Fibroblast of lung (primary cell): ENCODE measurements around the gene WDR7. TPM values are rescaled to one million over a fixed set of nuclear protein-coding genes. Genes with fewer than 3 reads are reported as not detected.

ENCODE experiments used
- DNase-seq, 2 donors: peaks; one replicate each; pipeline versions ENCODE4 v3.0.0 to v3.0.0-alpha.2; 2010; ENCODE audit warnings: low read depth in 2 of 2
- H2AFZ ChIP-seq: 2 replicates; pipeline ENCODE4 v1.5.1; 2012; ENCODE audit warnings: low read length, control low read depth, inconsistent platforms
- H3K27ac ChIP-seq: 2 replicates; pipeline ENCODE4 v1.5.1; 2011; ENCODE audit warnings: low read length, control low read depth; ENCODE audit not compliant: insufficient read depth
- H3K27me3 ChIP-seq: 2 replicates; pipeline ENCODE4 v1.5.1; 2011; ENCODE audit warnings: mild to moderate bottlenecking, low read length; ENCODE audit not compliant: control insufficient read depth, insufficient read depth
- H3K36me3 ChIP-seq: 2 replicates; pipeline ENCODE4 v1.5.1; 2011; ENCODE audit warnings: low read length; ENCODE audit not compliant: control insufficient read depth, insufficient read depth
- H3K4me1 ChIP-seq: 2 replicates; pipeline ENCODE4 v1.5.1; 2011; ENCODE audit warnings: low read length; ENCODE audit not compliant: control insufficient read depth, insufficient read depth; ENCODE audit errors: extremely low read depth
- H3K4me2 ChIP-seq: 2 replicates; pipeline ENCODE4 v1.5.1; 2011; ENCODE audit warnings: low read length, control low read depth; ENCODE audit not compliant: insufficient read depth; ENCODE audit errors: extremely low read depth
- H3K4me3 ChIP-seq, 4 experiments: fragments of 200-600 bp in 1 of 4; sonication (generic) in 1 of 4; replicated peaks in 1 of 4; 2 replicates each; pipeline ENCODE4 v1.5.1; 2011 to 2016; ENCODE audit warnings: low read length in 4 of 4, low read depth in 3 of 4, mild to moderate bottlenecking in 3 of 4, control low read depth in 2 of 4, inconsistent platforms in 1 of 4, mixed read lengths in 1 of 4; ENCODE audit not compliant: insufficient read depth in 1 of 4; ENCODE audit errors: control extremely low read depth in 1 of 4
- H3K79me2 ChIP-seq: 2 replicates; pipeline ENCODE4 v1.5.1; 2012; ENCODE audit warnings: mild to moderate bottlenecking, low read length, inconsistent platforms; ENCODE audit not compliant: control insufficient read depth, insufficient read depth
- H3K9ac ChIP-seq: 2 replicates; pipeline ENCODE4 v1.5.1; 2011; ENCODE audit warnings: mild to moderate bottlenecking, low read length, control low read depth; ENCODE audit not compliant: insufficient read depth
- H3K9me3 ChIP-seq: 2 replicates; pipeline ENCODE4 v1.5.1; 2012; ENCODE audit warnings: low read depth, low read length; ENCODE audit not compliant: control insufficient read depth, insufficient read depth
- H4K20me1 ChIP-seq: 2 replicates; pipeline ENCODE4 v1.5.1; 2011; ENCODE audit warnings: low read length; ENCODE audit not compliant: control insufficient read depth, insufficient read depth; ENCODE audit errors: extremely low read depth
- CTCF ChIP-seq, 2 donors: IDR thresholded peaks in 1 of 2; conservative IDR thresholded peaks in 1 of 2; 1 replicate in 1 of 2; 2 replicates in 1 of 2; pipeline ENCODE4 v1.5.1; 2011 to 2012; ENCODE audit warnings: low read length in 2 of 2, control low read depth in 1 of 2, inconsistent platforms in 1 of 2, low read depth in 1 of 2, mild to moderate bottlenecking in 1 of 2
- EZH2 ChIP-seq: IDR thresholded peaks from 2 replicates; pipeline ENCODE4 v1.5.1; 2012; ENCODE audit warnings: low read length, control low read depth, mild to moderate bottlenecking; ENCODE audit errors: missing control alignments
- polyA plus RNA-seq, 2 donors: library from polyadenylated mRNA; depleted of rRNA in 1 of 2; stranded (reverse) in 1 of 2; unstranded in 1 of 2; fragments of >200 nt; gene quantifications; 2 replicates each; pipeline ENCODE4 v1.2.1, GENCODE V29; 2011 to 2012; ENCODE audit warnings: missing spikeins in 1 of 2
- total RNA-seq: library from RNA; depleted of rRNA; stranded (reverse); fragments of >200 nt; gene quantifications from 2 replicates; pipeline ENCODE4 v1.2.1, GENCODE V29; 2014

The WDR7 gene
- total and polyA plus RNA-seq, 2 donors (not counting 1 experiment from before 2014, with no cell fraction given) = 7.2 to 27.2 TPM

DNA sequence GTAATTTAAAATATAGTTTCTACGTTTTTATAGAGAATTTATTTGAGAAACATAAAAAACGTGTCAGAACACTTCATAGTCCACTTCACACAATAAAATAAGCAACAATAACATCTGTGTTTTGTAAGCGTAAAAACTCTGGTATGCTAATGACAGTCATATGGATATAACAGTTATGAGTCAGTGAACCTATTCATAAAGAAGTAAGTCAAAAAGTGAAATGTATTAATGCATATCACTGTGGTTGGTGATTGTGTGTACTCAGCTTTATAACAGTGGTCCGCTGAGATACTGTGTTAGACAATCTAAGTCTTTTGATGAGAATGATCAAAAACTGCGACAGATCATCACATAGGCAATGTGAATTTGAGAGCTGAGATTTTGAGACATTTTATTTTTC is 153.2 kb downstream of the WDR7 start:
- H3K4me1 ChIP-seq = no peaks in the 10 kb centered on the region
- DNase-seq = no peak

GRCh38 chr18:56807901-56808300 is 156.7 kb downstream of the WDR7 start:
- no peak for TF ChIP-seq CTCF (conservative IDR thresholded peaks at IDR 0.05 in 1 of 2, IDR thresholded peaks at IDR 0.05 in 1 of 2; ENCODE audit: low read depth in 1 of 2, low read length in 2 of 2)
- no peak for TF ChIP-seq EZH2
- Histone ChIP-seq H3K36me3 (no peaks in the 10 kb centered on the region), H3K79me2 (no peaks in the 10 kb centered on the region), H3K27ac (no peak overlapping the region), H3K27me3 (no peaks in the 10 kb centered on the region), H3K4me1 (no peaks in the 10 kb centered on the region), H3K9me3 (no peaks in the 10 kb centered on the region), H3K9ac (no peak overlapping the region), H3K4me3 (no peak overlapping the region), H2AFZ (no peak overlapping the region), H3K4me2 (no peak overlapping the region), H4K20me1 (no peaks in the 10 kb centered on the region)
- no peak for DNase-seq

More for the DNA sequence above, 153.2 kb downstream of the WDR7 start:
- H3K4me3 ChIP-seq = no peak overlapping the region
- H2AFZ ChIP-seq = no peak overlapping the region
- H4K20me1 ChIP-seq = no peaks in the 10 kb centered on the region
- no peak overlapping the region for H3K4me2 ChIP-seq
- H3K36me3 ChIP-seq = no peaks in the 10 kb centered on the region
- no peaks in the 10 kb centered on the region for H3K27me3 ChIP-seq
- H3K9ac ChIP-seq = no peak overlapping the region
- H3K9me3 ChIP-seq = no peaks in the 10 kb centered on the region
- H3K79me2 ChIP-seq = no peaks in the 10 kb centered on the region
- TF ChIP-seq CTCF (conservative IDR thresholded peaks at IDR 0.05 in 1 of 2, IDR thresholded peaks at IDR 0.05 in 1 of 2; ENCODE audit: low read depth in 1 of 2, low read length in 2 of 2) (no peak), EZH2 (no peak)
- H3K27ac ChIP-seq = no peak overlapping the region

DNA sequence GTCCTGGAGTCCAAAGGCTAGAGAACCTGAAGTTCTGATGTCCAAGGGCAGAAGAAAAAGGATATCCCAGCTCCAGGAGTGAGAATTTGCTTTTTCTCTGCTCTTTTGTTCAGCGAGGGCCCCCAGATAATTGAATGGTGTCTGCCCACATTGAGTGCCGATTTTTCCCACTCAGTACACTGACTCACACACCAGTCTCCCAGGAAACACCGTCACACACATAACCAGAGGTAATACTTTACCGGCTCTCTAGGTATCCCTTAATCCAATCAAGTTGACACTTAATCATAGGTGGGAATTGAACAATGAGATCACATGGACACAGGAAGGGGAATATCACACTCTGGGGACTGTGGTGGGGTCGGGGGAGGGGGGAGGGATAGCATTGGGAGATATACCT is 161.5 kb downstream of the WDR7 start:
- Histone ChIP-seq H3K27ac (no peak overlapping the region), H2AFZ (no peak overlapping the region), H3K36me3 (no peaks in the 10 kb centered on the region), H3K27me3 (no peaks in the 10 kb centered on the region), H3K9ac (no peak overlapping the region), H3K79me2 (no peaks in the 10 kb centered on the region), H3K4me1 (no peaks in the 10 kb centered on the region), H3K4me3 (no peak overlapping the region), H3K9me3 (no peaks in the 10 kb centered on the region), H4K20me1 (no peaks in the 10 kb centered on the region), H3K4me2 (no peak overlapping the region)
- TF ChIP-seq CTCF (conservative IDR thresholded peaks at IDR 0.05 in 1 of 2, IDR thresholded peaks at IDR 0.05 in 1 of 2; ENCODE audit: low read depth in 1 of 2, low read length in 2 of 2) = no peak
- TF ChIP-seq EZH2 = no peak
- no peak for DNase-seq
